Vagina (tissue), 2 donors: ENCODE data around the gene FAM50A.

ENCODE experiments used
- CTCF ChIP-seq, 3 experiments: fragments of 450-650 bp in 2 of 3; fragments of 200-600 bp in 1 of 3; sonication (generic) in 1 of 3; IDR thresholded peaks; one replicate each; pipeline ENCODE4 v1.5.1; 2017 to 2019; ENCODE audit warnings: antibody characterized with exemption in 3 of 3, mild to moderate bottlenecking in 2 of 3, moderate library complexity in 2 of 3
- POLR2A ChIP-seq, 2 donors: fragments of 450-650 bp; IDR thresholded peaks; one replicate each; pipeline ENCODE4 v1.6.1; 2017; ENCODE audit warnings: antibody characterized with exemption in 2 of 2, mild to moderate bottlenecking in 2 of 2, moderate library complexity in 2 of 2
- POLR2AphosphoS5 ChIP-seq, 2 donors: sonication (generic); formaldehyde crosslinking; IDR thresholded peaks; one replicate each; pipeline ENCODE4 v1.9.0; 2017; ENCODE audit warnings: antibody characterized with exemption in 2 of 2, mild to moderate bottlenecking in 2 of 2, low read depth in 1 of 2; ENCODE audit not compliant: insufficient read depth in 1 of 2

GRCh38 chrX:154448484-154448883 lies 4.5 kb downstream of the FAM50A start:
- TF ChIP-seq POLR2AphosphoS5 (IDR thresholded peaks at IDR 0.05; ENCODE audit: insufficient read depth in 1 of 2, low read depth in 1 of 2) (no peak), POLR2A (IDR thresholded peaks at IDR 0.05) (no peak), CTCF (IDR thresholded peaks at IDR 0.05) (no peak)
